Measurements from ENCODE around the gene CBFA2T3.

GRCh38 chr16:89013111-89013510 is 36.1 kb upstream of the CBFA2T3 start:
- TF ChIP-seq CTCF (conservative IDR thresholded peaks at IDR 0.05) (no peak), ZFX (IDR thresholded peaks at IDR 0.05) (no peak)
